Testis (tissue), 2 donors: ENCODE measurements around the gene LRIG1.

Source experiments
- CTCF ChIP-seq, 3 experiments: fragments of 450-650 bp in 2 of 3; fragments of 200-600 bp in 1 of 3; sonication (generic) in 1 of 3; IDR thresholded peaks; one replicate each; pipeline ENCODE4 v1.5.1; 2016 to 2019; ENCODE audit warnings: antibody characterized with exemption in 3 of 3, mild to moderate bottlenecking in 2 of 3, moderate library complexity in 1 of 3
- POLR2A ChIP-seq: fragments of 450-650 bp; IDR thresholded peaks from one replicate; pipeline ENCODE4 v1.6.1; 2017; ENCODE audit warnings: antibody characterized with exemption, mild to moderate bottlenecking, moderate library complexity

- TF ChIP-seq CTCF (IDR thresholded peaks at IDR 0.05) (no peak), POLR2A (no peak)
Measured at GRCh38 chr3:66431494-66431893, 69.3 kb downstream of the LRIG1 start.
